Activated T-cell treated with anti-CD3 and anti-CD28 coated beads for 1 hour (primary cell): ENCODE results near the gene UBQLN3.

Experiments
- DNase-seq: peaks from one replicate; pipeline ENCODE4 v3.0.0-alpha.2; 2020; ENCODE audit warnings: low read depth

Gene UBQLN3

DNA sequence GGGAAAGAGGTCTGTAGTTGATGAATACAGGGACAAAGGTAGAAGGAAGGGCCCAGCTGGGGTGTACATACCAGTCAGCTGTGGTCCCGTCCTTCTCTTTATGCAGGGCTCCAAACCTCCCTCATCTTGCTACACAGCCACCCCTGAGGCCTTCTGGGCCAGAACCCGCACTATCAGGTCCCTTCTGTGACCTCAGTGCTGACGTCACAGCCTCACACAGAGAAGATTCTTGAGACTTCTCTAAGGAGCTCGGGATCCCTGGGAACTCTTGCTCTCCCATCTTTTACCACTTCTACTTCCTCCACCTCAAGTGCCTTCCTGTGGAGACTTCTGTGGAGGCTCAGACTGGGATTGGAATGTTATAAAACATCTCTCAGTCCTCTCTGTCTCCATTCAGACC, at the start of gene UBQLN3:
TSS of gene UBQLN3 (minus strand) at position 155 of the 400 bp plus-strand sequence. CDS start 399 bp downstream, outside the sequence.
- DNase-seq: no peak

DNA sequence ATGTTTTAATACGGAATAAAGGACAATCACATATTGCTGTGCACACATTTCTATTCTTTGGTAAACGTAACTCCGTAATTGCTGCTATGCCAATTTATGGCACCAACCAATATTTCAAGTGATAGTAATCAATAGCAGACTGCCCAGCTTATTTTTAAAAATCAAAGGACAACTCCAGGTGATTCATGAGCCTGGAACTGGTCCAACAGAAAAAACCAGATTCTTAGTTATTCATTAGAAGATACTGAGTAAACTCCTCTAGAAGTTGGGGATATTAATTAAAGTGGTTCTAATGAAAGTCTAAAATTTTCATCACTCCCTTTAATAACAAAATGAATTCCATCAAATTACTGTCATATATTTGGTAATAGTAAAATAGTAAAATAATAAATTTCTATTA, 48.0 kb upstream of the UBQLN3 start:
- DNase-seq: no peak

DNA sequence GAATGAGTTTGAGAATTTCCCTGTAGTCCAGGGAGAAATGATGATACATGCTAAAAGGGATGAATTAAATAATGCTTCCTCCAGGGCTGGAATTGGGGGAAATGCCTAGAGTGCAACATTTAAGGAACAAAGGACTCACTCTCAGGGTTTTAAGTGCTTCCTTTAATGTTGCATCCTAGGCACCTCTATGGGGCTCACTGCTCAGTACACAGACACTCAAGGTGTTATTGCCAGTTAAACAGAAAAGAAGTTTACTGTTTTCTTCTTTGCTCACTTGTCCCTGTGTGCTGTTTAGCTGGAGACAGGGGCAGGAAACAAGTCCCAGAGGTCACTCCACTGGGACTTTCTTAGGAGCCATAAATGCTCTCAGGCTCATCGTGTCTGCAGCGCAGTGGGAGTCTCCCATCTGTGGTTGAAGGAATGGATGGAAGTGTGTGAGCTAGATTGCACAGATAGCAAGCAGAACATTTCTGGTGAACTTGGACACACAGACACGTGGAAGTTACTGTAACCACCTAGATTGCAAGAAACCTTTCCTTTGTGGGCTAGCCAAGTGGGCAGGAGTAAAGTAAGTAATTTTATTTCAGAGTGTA, 46.9 kb upstream of the UBQLN3 start:
- DNase-seq: no peak

DNA sequence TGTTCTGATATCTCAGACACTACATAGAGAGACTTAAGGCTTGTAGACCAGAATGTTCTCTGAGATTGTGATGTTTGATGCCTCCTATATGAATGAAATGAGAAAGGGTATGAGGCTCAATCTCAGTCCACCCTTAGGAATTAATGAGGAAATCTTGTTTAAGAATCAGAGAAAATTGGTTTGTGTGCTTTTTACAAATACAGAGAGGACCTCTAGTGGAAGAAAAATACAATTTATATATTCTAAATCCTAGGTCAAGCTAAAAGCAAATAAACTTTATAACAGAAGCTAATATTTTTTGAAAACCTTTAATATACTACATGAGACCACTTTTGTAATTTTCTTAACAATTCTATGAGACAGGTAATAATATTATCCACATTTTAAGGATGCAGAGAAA, 43.6 kb upstream of the UBQLN3 start:
- no peak for DNase-seq

DNA sequence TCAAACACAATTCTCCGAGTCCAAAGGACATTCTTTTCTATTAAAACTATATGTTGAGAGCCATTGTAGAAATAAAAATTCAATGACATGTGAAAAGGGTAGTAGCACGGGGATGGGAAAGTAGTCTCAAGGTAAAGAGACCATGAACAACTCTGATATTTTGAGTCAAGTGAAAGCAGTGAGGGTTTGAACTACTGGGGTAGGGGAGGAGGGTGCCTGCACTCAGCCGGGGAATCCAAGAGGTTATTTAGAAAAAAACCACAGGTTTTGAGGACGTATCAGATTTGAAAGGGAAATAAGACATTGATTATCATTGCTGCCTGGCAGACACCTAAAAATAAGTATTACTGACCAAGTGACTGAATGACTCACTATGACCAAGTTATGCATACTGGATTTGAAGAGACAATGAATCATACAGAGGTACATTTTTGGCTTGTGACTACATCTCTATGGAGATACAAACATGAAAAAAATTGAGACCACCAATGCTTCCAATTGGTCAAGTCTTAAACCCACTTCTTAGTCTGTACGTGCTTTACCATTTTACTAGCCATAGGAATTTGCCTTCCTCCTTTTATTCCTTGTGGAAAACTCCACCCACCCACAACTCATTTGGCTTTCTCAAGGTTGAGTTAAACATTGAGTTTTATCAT, 40.8 kb upstream of the UBQLN3 start:
- no peak for DNase-seq

DNA sequence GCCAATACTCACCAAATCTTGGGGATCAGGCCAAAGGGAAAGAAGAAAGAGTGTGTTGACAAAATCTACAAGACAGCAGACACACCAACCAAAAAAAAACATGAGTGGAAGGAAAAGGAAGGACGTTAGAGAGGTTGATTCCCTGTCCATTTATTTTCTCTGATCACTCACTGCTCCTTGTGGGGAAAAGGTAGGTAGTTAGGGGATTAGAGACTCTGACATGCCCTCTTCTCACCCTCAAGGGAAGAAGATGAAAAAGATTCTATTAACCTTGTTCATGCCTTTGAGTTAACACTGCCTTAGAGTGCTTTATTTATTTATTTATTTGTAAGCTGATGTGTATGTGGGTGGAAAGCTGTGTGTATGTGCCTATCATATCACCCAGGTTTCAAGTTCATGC, 38.7 kb upstream of the UBQLN3 start, which contains the start of gene OR52H1:
TSS of gene OR52H1 (minus strand) at position 101 of the 400 bp plus-strand sequence. CDS start 3,035 bp downstream, outside the sequence.
- DNase-seq: no peak

DNA sequence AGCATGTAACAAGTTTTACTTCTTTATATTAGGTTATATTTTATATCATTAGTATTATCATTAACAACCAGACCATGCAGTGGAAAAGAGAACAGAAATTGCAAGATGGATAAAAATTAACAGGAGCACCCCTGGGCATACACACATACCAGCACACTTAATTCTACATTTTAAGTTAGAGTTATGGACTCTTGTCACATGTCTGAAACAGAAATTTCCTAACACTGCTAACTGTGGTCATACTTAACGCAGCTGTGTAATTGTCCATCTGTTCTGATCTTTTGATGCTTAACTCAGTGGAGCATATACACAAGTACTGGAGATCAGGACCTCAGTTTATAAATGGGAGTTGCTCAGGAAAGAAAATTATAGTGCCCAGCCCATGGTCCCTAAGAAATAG, 38.2 kb upstream of the UBQLN3 start:
- DNase-seq: no peak

DNA sequence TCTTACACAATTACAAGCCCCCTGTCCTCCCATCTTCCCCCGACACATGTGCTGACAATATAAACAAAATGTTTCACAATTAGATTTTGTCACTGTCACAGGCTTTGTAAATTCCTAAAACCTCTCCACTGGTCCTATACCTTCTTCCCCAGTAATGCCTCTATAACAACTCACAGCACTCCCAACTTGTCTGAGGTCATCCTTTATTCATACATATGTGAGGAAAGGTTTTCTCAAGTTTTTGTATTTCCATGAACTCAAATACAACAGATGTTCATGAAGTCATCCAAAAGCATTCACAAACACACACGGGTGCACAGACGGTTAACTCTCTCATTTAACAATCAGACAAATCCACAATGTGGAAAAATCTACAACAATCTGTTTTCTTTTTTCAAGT, 36.7 kb upstream of the UBQLN3 start:
- no peak for DNase-seq

DNA sequence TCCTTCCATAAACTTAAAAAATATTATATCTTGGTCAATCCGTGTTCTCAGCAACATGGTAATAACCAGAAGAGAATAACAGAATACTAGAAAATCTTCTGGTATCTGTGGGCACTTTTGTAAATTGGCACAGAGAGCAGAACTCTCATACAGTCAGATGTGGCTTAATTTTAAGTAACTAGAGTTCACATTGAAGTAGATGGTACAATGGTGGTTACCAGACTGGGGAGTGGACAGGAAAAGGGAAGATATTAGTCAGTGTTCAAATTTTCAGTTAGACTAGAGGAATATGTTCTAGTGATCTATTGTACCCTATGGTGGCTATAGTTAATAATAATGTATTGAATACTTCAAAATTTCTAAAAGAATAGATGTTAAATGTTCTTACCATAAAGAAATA, 31.7 kb upstream of the UBQLN3 start:
- DNase-seq: no peak

DNA sequence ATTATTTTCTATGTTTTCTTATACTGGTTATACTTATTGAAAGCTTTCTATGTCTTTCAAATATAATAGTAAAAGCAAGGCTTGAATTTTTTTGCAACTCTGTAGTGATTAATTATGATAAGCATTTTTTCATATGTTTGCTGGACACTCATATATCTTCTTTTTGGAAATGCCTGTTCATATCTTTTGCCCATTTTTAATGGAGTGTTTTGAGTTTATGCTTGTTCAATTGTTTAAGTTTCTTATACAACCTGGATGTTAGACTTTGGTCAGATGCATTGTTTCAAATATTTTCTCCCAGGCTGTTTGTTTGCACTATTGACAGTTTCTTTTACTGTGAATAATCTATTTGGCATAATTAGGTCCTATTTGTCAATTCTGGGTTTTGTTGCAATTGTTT, 26.7 kb upstream of the UBQLN3 start:
- no peak for DNase-seq

DNA sequence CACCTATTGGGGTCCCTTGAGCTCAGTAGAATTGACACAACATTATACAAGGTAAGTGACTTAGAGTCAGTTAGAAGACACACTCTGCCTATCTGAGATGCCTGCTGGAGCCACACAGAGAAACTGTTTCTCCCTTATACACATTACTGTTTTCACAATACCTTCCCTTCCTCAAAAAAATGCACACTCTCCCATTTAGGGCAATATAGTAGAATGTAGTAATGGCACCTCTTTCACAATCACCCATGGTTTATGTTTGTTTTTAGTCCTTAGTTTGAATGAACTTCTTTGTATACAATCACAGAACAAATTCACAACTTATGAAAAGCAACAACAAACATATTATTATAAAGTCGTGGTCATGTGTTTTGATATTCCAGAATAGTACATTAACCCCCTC, 24.3 kb upstream of the UBQLN3 start:
- DNase-seq: no peak

DNA sequence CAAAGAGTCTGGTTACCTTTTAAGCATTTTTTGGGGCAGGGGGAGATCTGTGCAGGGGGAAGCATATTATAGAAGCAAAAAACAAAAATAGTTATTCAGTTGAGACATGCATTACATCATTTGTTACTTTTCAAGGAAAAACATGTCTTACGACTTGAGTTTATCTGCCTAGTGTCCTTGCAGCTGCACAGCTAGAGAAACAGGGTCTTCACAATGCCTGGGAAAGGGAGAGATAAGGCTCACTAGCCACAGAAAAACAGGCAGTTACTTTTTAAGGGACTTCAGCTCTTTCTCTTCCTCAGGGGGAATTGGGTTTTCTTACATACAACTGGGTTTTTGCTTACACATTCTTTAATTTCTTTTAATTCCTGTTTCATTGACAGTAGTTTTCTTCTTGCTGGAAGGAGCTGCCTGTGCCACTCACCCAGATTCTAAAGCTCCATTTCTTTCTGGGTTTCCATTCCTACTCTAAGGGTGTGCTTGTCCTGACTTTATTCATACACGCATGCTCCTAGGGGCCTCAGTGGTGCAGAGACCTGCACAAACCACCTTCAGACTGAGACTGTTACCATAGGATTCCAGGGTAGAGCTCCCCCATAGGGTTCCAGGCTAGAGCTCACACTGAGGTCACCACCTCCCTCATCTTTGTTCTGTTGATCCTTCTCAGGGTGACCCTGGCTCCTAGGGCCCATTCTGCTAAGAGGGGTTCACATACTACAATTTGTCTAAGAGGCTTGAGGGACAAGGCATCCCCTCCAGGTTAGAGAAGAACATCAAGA, 21.5 kb upstream of the UBQLN3 start:
- no peak for DNase-seq

DNA sequence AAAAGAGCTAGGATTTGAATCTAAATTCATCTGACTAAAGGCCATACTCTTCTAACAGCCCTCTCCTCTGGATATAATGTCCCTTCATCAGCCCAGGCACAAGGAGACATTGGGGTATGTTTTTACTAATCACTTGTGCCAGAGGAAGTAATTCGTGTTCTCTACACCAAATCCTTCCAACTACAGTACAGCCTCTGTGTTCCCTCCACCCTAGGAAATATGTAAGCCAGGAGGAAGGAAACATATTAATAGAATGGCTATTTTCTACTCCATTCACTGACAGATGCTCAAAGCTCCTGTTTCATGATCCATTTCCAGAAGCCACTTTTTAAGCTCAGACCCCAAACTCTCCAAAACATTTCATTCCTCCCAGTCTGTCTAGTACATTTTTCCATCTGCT, 18.7 kb upstream of the UBQLN3 start:
- no peak for DNase-seq

DNA sequence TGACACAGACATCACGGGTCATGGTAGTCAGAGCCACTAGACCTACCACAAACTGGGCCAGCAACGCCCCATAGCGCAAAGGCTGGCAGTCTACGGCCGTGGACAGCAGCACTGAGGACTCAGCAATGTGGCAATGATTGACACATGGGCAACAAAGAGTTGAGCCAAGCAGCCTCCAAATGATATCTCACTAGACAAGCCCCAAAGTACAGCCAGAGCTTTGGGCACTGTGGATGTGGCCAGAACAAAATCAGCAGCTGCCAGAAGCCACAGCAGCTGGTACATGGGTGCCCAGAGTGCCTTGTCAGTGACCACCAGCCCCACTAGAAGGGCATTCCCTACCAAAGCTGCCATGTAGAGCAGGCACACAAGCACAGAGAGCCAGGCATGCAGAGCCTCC, 18.0 kb upstream of the UBQLN3 start:
- DNase-seq: no peak

DNA sequence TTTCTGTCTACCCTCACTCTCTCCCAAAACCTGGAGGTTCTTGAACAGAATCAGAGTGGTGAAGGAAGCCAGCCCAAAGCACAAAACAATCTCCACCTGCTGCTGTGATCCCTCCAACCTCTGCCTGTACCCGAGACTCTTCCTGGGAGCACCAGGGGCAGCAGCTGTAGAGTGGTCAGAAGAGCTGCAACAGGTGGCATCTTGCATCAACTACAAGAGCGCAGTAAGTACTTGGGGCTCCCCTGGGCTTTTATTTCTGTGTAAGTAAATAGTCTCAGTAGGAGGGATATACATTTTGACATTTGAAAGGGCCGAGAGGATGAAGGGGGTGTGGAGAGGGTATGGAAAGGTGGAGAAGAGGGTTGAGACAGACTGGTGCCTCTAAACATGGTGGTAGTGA, 15.0 kb upstream of the UBQLN3 start:
- DNase-seq: no peak

DNA sequence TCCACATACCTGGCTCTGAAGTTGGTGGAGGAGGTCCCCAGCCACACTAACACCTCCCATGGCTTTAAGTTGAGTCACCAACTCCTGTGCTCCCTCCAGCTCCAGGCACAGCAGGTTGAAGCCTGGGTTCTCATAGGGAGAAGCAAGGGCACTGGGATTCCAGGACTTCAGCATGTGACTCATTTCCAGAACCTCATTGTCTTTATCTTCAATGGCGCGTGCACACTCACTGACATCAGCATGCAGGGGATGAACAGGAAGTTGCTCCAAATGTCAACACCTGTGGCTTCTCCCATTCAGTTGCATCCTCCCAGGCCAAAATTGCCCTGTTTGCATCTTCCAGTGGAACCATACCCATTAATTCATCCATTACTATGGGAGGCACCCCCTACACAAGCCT, 12.6 kb upstream of the UBQLN3 start:
- DNase-seq: no peak

DNA sequence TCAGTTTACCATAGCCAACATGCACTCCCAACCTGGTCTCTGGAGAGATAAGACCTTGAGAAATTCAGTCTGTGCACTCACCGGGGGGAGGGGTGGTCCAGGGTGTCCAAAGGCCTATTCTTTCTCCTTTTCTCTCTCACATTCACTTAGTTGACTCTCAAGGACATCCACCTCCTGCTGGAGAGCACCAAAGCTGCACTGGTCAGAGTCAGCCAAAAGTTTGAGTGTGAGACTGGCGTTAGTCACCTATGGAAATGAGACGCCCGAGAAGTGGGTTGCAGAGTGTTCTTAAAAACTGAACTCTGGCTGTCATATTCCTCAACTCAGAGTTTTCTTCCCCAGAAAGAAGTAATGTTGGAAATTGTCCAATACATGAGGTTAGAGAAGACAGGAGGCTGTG, 11.8 kb upstream of the UBQLN3 start:
- DNase-seq: no peak

DNA sequence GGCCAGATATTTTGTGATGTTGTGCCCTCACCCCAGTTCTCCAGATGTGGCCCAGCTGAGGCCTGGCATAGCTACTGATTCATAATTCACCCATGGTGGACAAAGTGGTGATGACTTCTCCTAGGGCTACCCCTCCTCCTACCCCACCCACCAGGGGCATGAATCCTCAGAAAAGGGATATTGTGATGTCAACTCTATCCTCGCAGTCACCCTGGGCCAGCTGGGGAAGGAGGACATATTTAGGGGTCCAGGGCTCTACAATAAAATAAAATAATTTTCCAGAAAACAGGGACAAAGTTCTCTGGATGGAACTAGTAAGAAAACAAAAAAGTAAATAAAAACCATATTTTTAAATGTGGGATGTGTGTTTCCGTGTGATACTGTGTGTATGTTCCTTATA, 6.8 kb upstream of the UBQLN3 start, which contains the start of gene UBQLNL:
TSS of gene UBQLNL (minus strand) at position 101 of the 400 bp plus-strand sequence. CDS start 258 bp downstream, outside the sequence.
- DNase-seq: no peak

DNA sequence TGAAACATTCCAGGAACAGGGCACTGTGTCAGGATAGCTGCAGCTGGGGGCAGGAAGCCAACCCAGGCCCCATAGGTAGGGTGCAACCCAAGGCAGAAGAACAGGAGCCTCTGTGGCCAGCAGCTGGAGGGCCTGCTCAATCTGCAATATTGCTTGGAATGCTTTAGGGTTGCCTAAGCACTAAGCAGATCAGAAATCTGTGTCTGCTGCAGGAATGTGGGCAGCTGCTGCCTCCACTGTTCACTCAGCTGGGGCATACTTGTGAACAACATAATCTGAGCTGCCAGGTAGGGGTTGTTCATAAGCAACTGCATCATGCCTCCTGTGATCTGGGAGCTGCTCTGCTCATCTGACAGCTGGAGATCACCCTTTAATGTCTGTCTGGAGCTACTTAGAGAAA, 5.1 kb upstream of the UBQLN3 start:
- no peak for DNase-seq

DNA sequence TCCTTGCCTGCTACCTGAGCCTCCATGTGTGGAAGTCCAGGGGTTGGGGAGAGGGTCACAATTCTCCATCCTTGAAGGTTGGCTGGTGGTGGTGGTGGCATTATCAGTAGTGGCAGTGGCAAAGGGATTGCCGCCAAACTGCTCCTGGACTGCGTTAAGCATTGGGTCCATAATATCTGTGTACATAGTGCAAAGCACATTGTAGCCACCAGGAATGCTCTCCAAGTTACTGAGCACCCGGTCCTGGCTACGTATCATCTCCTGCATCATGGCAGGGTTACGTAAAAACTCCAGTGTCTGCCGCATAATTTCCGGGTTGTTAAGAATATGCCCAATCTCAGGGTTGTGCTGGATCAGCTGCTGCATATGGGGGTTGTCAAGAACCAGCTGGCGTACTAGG, 1.2 kb downstream of the UBQLN3 start:
- no peak for DNase-seq

DNA sequence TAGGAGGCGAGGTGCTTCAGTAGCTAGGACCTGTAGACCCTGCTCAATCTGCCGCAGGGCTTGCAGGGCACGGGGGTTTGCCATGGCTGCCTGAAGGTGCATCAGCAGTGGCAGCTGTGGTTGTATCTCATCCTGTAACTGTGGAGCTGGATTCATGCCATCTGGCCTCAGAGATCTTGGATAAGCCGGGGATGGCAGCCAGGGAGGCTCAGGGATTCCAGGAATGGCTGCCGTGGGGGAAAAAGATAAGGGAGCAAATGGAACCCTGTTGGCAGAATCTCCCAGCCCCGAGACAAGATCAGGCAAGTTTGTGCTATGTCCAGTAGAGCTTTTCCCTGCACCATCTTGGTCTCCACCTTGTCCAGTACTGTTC, 1.8 kb downstream of the UBQLN3 start:
- no peak for DNase-seq

DNA sequence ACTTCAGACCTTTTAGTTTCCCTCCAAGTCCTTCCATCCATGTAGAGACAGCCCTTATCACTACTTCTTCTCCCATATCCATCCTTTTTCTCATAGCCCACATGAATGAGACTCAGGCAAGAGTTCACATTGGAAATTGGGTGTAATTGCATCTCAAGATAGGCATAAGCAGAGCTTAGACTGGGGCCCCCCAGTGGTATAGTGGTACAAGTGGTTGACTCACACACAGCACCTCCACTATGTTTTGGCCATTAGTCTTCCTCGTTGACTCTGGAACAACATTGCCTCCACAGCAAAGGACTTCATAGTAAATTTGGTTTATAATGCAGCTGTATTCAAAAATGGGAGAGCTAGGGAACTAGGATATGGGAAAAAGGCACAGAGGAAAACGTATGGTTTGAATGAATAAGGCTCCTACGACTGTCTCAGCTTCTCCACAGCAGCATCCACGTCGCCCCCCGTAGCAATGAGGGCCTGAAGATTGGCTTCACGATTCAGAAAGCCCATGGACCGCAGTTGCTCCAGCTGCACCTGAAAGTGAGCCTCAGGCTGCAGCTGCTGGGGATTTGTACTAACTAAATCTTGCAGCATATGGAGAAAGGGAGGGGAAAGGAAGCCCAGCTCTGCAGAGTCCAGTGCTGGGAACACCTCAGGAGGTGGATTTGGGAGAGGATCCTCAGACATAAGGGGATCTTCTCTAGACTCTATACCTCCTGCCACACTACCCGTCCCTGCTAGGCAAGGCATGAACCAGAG, 2.4 kb downstream of the UBQLN3 start:
- DNase-seq: no peak
